LNCaP clone FGC (cell line): ENCODE data around the gene LZTR1.
A peak's percentile ranks its signal among the peaks of the same experiment; 100 is the strongest.

Experiments
- DNase-seq: peaks from one replicate; pipeline ENCODE4 v3.0.0-alpha.2; 2011; ENCODE audit warnings: low read depth
- H3K4me3 ChIP-seq: 2 replicates; pipeline ENCODE4 v1.5.1; 2011; ENCODE audit warnings: mild to moderate bottlenecking, low read depth, low read length, control low read depth
- TF ChIP-seq, protein P1 (sequence below): IDR thresholded peaks from 2 replicates; pipeline ENCODE4 v1.5.1; 2012; ENCODE audit warnings: mild to moderate bottlenecking; ENCODE audit not compliant: control insufficient read depth, insufficient read depth; ENCODE audit errors: extremely low read depth

The LZTR1 gene

DNA sequence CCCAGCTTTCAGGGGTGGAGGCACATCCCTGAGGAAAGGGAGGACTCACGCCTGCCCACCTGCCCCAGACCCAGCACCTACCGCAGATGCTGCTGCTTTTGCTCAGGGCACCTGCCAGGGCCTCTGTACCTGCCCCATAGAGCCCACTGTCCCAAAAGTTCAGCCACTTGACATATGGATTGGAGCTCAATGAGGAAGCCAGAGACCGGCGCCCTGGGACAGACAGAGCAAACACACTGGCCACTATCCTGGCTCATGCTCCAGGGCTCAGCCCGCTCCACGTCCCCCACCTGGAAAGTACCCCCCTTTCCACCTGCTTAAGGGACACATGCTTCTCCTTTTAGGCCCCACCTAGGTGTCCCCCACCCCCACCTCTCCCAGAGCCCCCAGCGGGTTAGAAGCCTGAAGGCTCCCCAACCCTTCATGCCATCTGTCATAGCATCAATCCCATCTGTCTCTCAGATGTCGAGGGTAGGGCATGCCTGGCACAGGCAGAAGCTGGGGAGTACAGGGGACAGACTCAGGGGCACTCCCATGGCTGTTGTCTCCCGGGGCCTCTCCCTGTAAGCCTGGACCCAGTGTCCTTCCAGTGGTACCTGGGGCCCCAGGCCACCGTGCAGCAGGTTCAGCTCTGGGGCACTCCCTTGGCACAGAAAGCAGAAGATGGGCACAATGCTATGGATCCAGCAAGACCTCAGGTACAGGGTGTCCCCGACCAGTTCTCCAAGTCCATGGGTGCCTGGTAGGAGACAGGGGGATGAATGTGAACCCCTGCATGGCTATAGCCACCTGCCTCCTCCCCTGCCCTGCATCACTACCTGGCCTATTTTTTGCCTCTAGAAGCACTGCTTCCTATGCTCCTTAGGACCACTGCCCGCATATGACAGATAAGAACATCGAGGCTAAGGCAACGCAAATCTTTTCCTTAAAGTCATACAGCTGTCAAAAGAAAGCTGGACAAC lies 30.6 kb downstream of the LZTR1 start:
- no peak for DNase-seq
- no peak overlapping the region for H3K4me3 ChIP-seq
- TF ChIP-seq, protein P1, sequence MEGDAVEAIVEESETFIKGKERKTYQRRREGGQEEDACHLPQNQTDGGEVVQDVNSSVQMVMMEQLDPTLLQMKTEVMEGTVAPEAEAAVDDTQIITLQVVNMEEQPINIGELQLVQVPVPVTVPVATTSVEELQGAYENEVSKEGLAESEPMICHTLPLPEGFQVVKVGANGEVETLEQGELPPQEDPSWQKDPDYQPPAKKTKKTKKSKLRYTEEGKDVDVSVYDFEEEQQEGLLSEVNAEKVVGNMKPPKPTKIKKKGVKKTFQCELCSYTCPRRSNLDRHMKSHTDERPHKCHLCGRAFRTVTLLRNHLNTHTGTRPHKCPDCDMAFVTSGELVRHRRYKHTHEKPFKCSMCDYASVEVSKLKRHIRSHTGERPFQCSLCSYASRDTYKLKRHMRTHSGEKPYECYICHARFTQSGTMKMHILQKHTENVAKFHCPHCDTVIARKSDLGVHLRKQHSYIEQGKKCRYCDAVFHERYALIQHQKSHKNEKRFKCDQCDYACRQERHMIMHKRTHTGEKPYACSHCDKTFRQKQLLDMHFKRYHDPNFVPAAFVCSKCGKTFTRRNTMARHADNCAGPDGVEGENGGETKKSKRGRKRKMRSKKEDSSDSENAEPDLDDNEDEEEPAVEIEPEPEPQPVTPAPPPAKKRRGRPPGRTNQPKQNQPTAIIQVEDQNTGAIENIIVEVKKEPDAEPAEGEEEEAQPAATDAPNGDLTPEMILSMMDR, result no peak

DNA sequence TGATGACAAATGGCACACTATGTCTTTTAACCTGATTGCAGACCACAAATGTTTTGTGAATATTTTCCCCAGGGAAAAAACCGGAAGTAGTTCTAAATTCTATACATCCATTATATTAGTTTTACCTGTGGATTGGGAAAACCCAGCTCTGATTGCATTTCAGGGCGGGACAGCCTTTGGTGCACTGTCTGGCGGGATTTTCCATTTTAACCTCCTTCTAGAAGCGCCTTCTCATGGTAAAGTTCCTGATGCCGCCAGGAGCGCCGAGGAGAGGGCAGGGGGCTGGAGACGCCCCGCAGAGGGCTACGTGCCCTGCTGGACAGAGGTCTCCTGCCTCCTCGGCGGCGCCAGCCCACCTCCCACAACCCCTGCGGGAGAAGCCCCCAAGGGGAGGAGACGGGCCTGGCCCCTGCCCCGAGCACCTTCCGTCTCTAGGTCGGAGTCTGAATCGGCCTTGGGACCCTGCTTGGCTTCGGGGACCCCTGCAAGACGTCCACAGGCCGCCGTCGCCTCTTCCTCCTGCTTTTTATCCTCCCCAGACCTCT lies 31.6 kb downstream of the LZTR1 start:
- TF ChIP-seq, protein P1, result no peak
- H3K4me3 ChIP-seq, result peak overlapping the region; percentile 4; the same call in 1 of the 2 replicates
- no peak for DNase-seq

DNA sequence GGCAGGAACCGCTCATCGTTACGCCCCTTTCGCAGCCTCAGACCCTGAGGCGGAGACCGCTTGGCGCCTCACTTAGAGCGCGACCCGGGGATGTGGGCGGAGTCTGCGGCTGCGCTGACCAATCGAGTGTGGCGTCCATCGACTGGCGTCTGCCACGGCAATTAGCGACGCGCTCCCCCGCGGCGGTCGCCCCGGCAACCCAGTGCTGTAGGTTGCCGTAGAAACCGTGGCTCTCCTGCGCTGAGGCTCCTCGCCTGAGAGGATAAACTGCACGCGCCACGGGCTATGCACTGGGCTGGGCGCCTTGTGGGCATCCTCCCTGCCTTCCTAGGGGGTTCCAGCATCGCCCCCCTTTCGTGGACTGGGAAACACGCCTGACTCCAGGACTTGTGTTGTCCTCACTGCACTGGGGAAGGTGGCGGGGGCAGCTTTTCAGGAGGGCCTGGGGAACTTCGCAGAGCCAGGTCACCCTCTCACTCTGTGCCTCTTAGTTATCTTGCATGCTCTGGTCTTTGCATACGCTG lies 32.2 kb downstream of the LZTR1 start:
- TF ChIP-seq, protein P1, result no peak
- H3K4me3 ChIP-seq, result peak overlapping the region; percentile 4; the same call in 1 of the 2 replicates
- DNase-seq, result no peak

DNA sequence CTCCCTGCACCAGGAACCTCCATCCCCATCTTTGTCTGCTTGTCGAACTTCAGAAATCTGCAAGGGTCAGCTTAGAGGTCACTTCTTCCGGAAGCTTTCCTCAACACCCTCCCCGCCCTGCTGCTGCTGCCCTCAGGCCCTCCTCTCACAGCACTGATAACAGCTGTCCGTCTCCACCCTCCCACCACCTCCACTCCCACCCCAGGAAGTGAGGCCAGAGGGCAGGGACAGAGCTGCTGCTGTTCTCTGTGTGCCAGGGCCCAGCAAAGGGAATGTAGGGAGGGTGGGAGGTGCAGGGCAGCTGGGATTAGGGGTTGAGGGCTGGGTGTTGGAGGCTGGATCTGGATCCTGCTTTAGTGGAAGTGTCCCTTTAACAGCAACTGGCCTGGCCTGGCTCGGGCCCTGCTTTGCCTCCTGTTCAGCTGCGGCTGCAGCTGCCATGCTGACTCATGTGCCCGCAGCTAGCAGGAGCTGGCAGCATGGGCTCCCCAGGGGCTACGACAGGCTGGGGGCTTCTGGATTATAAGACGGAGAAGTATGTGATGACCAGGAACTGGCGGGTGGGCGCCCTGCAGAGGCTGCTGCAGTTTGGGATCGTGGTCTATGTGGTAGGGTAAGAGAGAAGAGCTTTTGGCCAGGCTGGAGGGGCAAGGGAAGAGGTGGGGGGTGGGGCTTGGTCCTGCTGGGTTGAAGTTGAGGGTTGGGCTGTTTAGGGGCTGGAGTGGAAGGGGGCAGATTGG lies 32.8 kb downstream of the LZTR1 start, which contains the start of gene P2RX6:
TSS of gene P2RX6 (plus strand) at position 440 of the 740 bp plus-strand sequence. CDS start at position 450, 10 bp downstream.
- no peak for DNase-seq
- TF ChIP-seq, protein P1, result no peak
- peak within 1 kb of the TSS; percentile 4; the same call in 1 of the 2 replicates for H3K4me3 ChIP-seq

DNA sequence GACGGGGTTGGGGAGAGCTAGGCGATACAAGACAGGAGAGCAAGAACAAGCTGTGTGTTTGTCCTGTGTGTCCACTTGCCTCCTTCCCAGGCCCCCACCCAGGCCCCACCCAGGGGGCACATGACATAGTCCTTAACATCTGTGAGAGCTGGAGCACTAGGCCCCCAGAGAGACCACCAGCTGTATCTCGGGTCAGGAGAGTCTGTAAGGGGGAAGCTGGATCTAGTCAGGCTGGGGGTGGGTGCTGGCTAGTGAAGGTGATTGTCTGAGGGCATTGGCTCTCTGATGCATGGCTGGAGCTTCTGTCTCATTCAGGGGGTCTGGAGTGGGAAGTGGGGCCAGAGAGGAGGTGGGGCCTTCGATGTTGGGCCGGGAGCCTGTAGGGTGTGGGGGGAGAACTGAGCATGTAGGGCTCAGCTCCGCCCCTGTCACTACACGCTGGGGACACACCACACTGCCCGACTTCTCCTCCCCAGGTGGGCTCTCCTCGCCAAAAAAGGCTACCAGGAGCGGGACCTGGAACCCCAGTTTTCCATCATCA lies 33.4 kb downstream of the LZTR1 start:
- DNase-seq, result no peak
- no peak overlapping the region for H3K4me3 ChIP-seq
- TF ChIP-seq, protein P1, result no peak
